ENCODE data around the gene GLOD4.
"Not testable (repeated sequence)": the region's sequence is repeated elsewhere in the genome, so short reads cannot be mapped to it uniquely, and the experiment has no call there.

DNA sequence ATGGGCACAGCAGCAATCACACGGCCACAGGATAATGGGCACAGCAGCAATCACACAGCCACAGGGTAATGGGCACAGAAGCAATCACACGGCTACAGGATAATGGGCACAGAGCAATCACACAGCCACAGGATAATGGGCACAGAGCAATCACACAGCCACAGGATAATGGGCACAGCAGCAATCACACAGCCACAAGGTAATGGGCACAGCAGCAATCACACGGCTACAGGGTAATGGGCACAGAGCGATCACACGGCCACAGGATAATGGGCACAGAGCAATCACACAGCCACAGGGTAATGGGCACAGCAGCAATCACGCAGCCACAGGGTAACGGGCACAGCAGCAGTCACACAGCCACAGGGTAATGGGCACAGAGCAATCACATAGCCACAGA is 32.7 kb downstream of the GLOD4 start:
- TF ChIP-seq, protein P1, sequence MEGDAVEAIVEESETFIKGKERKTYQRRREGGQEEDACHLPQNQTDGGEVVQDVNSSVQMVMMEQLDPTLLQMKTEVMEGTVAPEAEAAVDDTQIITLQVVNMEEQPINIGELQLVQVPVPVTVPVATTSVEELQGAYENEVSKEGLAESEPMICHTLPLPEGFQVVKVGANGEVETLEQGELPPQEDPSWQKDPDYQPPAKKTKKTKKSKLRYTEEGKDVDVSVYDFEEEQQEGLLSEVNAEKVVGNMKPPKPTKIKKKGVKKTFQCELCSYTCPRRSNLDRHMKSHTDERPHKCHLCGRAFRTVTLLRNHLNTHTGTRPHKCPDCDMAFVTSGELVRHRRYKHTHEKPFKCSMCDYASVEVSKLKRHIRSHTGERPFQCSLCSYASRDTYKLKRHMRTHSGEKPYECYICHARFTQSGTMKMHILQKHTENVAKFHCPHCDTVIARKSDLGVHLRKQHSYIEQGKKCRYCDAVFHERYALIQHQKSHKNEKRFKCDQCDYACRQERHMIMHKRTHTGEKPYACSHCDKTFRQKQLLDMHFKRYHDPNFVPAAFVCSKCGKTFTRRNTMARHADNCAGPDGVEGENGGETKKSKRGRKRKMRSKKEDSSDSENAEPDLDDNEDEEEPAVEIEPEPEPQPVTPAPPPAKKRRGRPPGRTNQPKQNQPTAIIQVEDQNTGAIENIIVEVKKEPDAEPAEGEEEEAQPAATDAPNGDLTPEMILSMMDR (IDR thresholded peaks at IDR 0.05), result not testable (repeated sequence)
- TF ChIP-seq POLR2A (IDR thresholded peaks at IDR 0.05), result not testable (repeated sequence)
